Activated CD4-positive, alpha-beta T cell treated with anti-CD3 and anti-CD28 coated beads for 36 hours (primary cell): ENCODE results near the gene STMP1. TPM values are rescaled to one million over a fixed set of nuclear protein-coding genes. Genes with fewer than 3 reads are reported as not detected.

ENCODE experiments used
- ATAC-seq: fragments of 200-7000 bp; cut with Tn5 transposase; one replicate; pipeline ENCODE4 v1.10.0; 2021; ENCODE audit warnings: mild to moderate bottlenecking, moderate library complexity
- CTCF ChIA-PET: fragments of 350-600 bp; sonication (Branson Sonifier 250); formaldehyde crosslinking; loops from one replicate; lab custom pipeline; 2021; ENCODE audit warnings: antibody characterized with exemption; lab: Charles Lee
- POLR2A ChIA-PET: fragments of 350-600 bp; sonication (Branson Sonifier 250); formaldehyde crosslinking; loops from one replicate; lab custom pipeline; 2021; ENCODE audit warnings: antibody characterized with exemption, inconsistent platforms; lab: Charles Lee
- DNase-seq: peaks from one replicate; pipeline ENCODE4 v3.0.0-alpha.2; 2020
- H3K27ac Mint-ChIP-seq: one replicate; pipeline ENCODE4 v1.8.0; 2021; ENCODE audit warnings: mixed read lengths
- H3K27me3 Mint-ChIP-seq: one replicate; pipeline ENCODE4 v1.8.0; 2021; ENCODE audit warnings: mixed read lengths
- H3K36me3 Mint-ChIP-seq: one replicate; pipeline ENCODE4 v1.8.0; 2021; ENCODE audit warnings: low read depth, mixed read lengths
- H3K4me1 Mint-ChIP-seq: one replicate; pipeline ENCODE4 v1.8.0; 2021; ENCODE audit warnings: mixed read lengths
- H3K4me3 Mint-ChIP-seq: one replicate; pipeline ENCODE4 v1.8.0; 2021; ENCODE audit warnings: mild to moderate bottlenecking, moderate library complexity, mixed read lengths
- H3K9me3 Mint-ChIP-seq: one replicate; pipeline ENCODE4 v1.8.0; 2021; ENCODE audit warnings: low read depth, mixed read lengths
- intact Hi-C, 2 experiments: fragments of 100-400 bp; cut with DNase I in 1 of 2; cut with micrococcal nuclease in 1 of 2; formaldehyde crosslinking; loops; one replicate each; pipeline versions ENCODE4 v1.14.2 to v1.15.1; 2022 to 2024; cut with DNase I, micrococcal nuclease
- total RNA-seq, 2 experiments: library from RNA; stranded (reverse); gene quantifications; one replicate each; pipeline ENCODE4 v1.2.3, GENCODE V29; 2021

STMP1 gene
- total RNA-seq, 2 experiments from 2014 or later = 18.7 to 20.7 TPM

DNA sequence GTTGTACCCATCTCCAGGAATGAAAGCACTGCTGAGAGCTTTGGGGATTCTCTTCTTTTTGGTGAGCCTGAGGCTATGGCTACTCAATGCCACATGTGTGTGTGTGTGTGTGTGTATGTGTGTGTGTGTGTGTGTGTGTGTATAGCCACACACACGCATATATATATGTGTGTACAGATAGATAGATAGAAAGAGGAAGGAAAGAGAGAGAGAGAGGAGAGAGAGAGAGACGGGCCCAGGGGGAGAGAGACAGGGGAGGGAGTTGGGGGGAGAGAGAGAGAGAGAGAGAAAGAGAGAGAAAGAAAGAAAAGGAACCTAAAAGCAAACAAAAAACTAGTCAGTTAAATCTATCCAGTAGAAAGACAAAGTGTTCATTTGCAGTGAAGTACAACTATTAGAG, 57.4 kb downstream of the STMP1 start:
- DNase-seq (no peak), ATAC-seq (no peak)
- no peak overlapping the region for H3K4me3 Mint-ChIP-seq
- no peak overlapping the region for H3K27ac Mint-ChIP-seq
- peaks cover 17% of the 10 kb centered on the region for H3K27me3 Mint-ChIP-seq
- H3K4me1 Mint-ChIP-seq = no peaks in the 10 kb centered on the region
- no peaks in the 10 kb centered on the region for H3K9me3 Mint-ChIP-seq
- intact Hi-C loops = no loop called here
- ChIA-PET CTCF (interaction anchor here (1.3 kb wide), 1 partner anchor 8 kb away, joined by 3 read pairs; no protein-coding TSS in a partner anchor), POLR2A (no interaction called here)
- H3K36me3 Mint-ChIP-seq = no peaks in the 10 kb centered on the region

DNA sequence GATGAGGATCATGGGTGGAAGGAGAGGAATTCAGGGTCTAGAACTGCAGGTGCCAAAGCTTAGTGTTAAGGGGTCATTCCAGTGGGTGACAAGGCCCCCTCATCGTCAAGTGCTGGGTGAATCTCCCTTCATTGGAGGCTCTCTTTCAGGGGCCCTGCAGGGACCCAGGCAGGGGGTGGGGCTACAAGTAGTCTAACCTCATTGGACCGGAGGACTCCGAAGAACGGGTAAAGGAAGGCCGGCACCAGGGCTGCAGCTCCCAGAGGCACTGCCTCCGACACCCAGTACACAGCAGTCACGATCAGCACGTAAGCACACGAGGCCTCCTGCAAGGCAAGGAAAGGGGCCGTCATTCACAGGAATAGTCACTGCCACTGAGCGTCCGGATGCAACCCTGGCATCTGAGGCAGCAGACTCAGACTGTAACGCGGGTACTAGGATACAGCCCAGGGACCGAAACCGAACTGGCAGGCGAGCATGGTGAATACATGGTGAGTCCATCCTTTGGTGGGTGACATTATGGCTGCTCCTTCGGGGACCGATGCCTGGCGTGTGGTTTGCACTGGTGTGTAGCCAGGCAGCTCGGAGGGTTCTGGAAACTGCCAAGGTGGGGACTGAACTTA, 59.0 kb downstream of the STMP1 start:
- Mint-ChIP-seq H3K4me3 (no peak overlapping the region), H3K9me3 (no peaks in the 10 kb centered on the region), H3K27me3 (peaks cover 20% of the 10 kb centered on the region), H3K36me3 (no peaks in the 10 kb centered on the region), H3K4me1 (no peaks in the 10 kb centered on the region), H3K27ac (no peak overlapping the region)
- DNase-seq = no peak
- ATAC-seq = no peak
- CTCF ChIA-PET = no interaction called here
- POLR2A ChIA-PET = no interaction called here
- intact Hi-C loops = no loop called here

DNA sequence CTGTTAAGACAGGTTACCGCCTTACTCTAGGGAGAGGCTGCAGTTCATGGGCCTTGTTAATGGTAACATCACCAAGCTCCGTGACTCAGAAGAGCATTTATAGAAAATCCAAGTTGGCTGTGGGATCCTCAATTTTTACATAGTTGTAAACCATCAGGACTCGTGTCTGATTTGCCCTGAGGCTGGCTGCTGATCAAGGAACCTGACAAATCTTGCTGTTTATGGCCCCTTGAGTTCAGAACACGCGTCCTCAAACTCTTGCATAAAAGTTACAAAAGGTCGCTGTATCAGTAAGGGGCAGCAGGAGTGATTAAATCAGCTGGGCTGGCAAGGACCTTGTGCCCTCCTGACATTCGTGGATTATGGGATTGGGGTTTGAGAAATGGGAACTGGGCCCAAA, 61.1 kb downstream of the STMP1 start:
- POLR2A ChIA-PET = no interaction called here
- CTCF ChIA-PET = no interaction called here
- H3K36me3 Mint-ChIP-seq = no peaks in the 10 kb centered on the region
- DNase-seq = no peak
- intact Hi-C loops = no loop called here
- H3K27ac Mint-ChIP-seq = no peak overlapping the region
- H3K9me3 Mint-ChIP-seq = no peaks in the 10 kb centered on the region
- peaks cover 13% of the 10 kb centered on the region for H3K27me3 Mint-ChIP-seq
- H3K4me1 Mint-ChIP-seq = no peaks in the 10 kb centered on the region
- ATAC-seq = no peak
- no peak overlapping the region for H3K4me3 Mint-ChIP-seq

Other genes starting within 250 kb of the STMP1 start
- gene CNOT4, start 152.4 kb upstream of the STMP1 start, total RNA-seq = 10 to 100 TPM; 17.7 to 22.6 TPM
- 100 to 1,000 TPM; 150 to 165 TPM for gene NUP205, start 104.6 kb upstream of the STMP1 start, total RNA-seq
- gene SLC13A4, start 65.7 kb downstream of the STMP1 start, total RNA-seq = not detected
- gene FAM180A, start 86.3 kb downstream of the STMP1 start, total RNA-seq = not detected